ENCODE measurements around the gene ABCD2. TPM values are rescaled to one million over a fixed set of nuclear protein-coding genes. Genes with fewer than 3 reads are reported as not detected.

The ABCD2 gene
- total RNA-seq, 1 donor from 2014 or later, result 1.0 TPM

GRCh38 chr12:39616666-39617065, 2.9 kb downstream of the ABCD2 start:
- H3K36me3 ChIP-seq (ENCODE audit: control insufficient read depth in 3 of 3, insufficient read depth in 3 of 3, low read length in 3 of 3), result no peaks in the 10 kb centered on the region
- H3K27ac ChIP-seq (ENCODE audit: low read depth, low read length), result no peak overlapping the region
- no peak overlapping the region for H3K4me3 ChIP-seq (ENCODE audit: low read length in 3 of 3)
- H3K9me3 ChIP-seq (ENCODE audit: control insufficient read depth in 3 of 3, low read length in 3 of 3), result no peaks in the 10 kb centered on the region
- H3K27me3 ChIP-seq (ENCODE audit: control insufficient read depth in 3 of 3, insufficient read depth in 3 of 3, low read length in 3 of 3), result no peaks in the 10 kb centered on the region
- no peak overlapping the region for H3K9ac ChIP-seq (ENCODE audit: low read depth in 1 of 3, low read length in 3 of 3)
- peaks cover 9 to 13% (median 10%) of the 10 kb centered on the region in 3 donors for H3K4me1 ChIP-seq (ENCODE audit: control insufficient read depth in 3 of 3, insufficient read depth in 3 of 3, low read length in 3 of 3)

GRCh38 chr12:39616251-39616650, 3.4 kb downstream of the ABCD2 start:
- no peaks in the 10 kb centered on the region for H3K9me3 ChIP-seq (ENCODE audit: control insufficient read depth in 3 of 3, low read length in 3 of 3)
- peaks cover 9 to 13% (median 10%) of the 10 kb centered on the region in 3 donors for H3K4me1 ChIP-seq (ENCODE audit: control insufficient read depth in 3 of 3, insufficient read depth in 3 of 3, low read length in 3 of 3)
- H3K4me3 ChIP-seq (ENCODE audit: low read length in 3 of 3), result no peak overlapping the region
- no peak overlapping the region for H3K27ac ChIP-seq (ENCODE audit: low read depth, low read length)
- no peaks in the 10 kb centered on the region for H3K36me3 ChIP-seq (ENCODE audit: control insufficient read depth in 3 of 3, insufficient read depth in 3 of 3, low read length in 3 of 3)
- no peaks in the 10 kb centered on the region for H3K27me3 ChIP-seq (ENCODE audit: control insufficient read depth in 3 of 3, insufficient read depth in 3 of 3, low read length in 3 of 3)
- H3K9ac ChIP-seq (ENCODE audit: low read depth in 1 of 3, low read length in 3 of 3), result no peak overlapping the region

- Histone ChIP-seq H3K27me3 (ENCODE audit: control insufficient read depth in 3 of 3, insufficient read depth in 3 of 3, low read length in 3 of 3) (no peaks in the 10 kb centered on the region), H3K4me3 (ENCODE audit: low read length in 3 of 3) (no peak overlapping the region), H3K9ac (ENCODE audit: low read depth in 1 of 3, low read length in 3 of 3) (no peak overlapping the region), H3K4me1 (ENCODE audit: control insufficient read depth in 3 of 3, insufficient read depth in 3 of 3, low read length in 3 of 3) (peaks cover 0 to under 1% (median under 1%) of the 10 kb centered on the region in 3 donors), H3K36me3 (ENCODE audit: control insufficient read depth in 3 of 3, insufficient read depth in 3 of 3, low read length in 3 of 3) (no peaks in the 10 kb centered on the region), H3K27ac (ENCODE audit: low read depth, low read length) (no peak overlapping the region), H3K9me3 (ENCODE audit: control insufficient read depth in 3 of 3, low read length in 3 of 3) (no peaks in the 10 kb centered on the region)
Observed at GRCh38 chr12:39613525-39613924, 6.1 kb downstream of the ABCD2 start.

DNA sequence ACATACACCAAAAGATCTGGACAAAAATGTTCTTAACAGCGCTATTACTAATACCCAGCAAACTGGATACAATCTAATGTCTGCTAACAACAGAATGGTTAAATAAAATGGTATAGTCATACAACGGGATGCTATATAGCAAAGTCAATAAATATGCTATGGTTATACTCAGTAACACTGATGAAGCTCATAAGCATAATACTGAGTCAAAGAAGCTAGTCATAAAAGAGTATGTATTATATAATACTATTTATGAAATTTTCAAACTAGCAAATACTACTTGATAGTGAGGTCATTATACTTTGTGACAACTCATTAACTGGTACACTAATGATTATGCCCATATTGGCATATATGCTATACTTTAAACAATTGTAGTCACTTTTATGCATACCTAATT, 7.4 kb downstream of the ABCD2 start:
- H3K27ac ChIP-seq (ENCODE audit: low read depth, low read length), result no peak overlapping the region
- H3K36me3 ChIP-seq (ENCODE audit: control insufficient read depth in 3 of 3, insufficient read depth in 3 of 3, low read length in 3 of 3), result no peaks in the 10 kb centered on the region
- no peaks in the 10 kb centered on the region for H3K27me3 ChIP-seq (ENCODE audit: control insufficient read depth in 3 of 3, insufficient read depth in 3 of 3, low read length in 3 of 3)
- no peak overlapping the region for H3K9ac ChIP-seq (ENCODE audit: low read depth in 1 of 3, low read length in 3 of 3)
- no peak overlapping the region for H3K4me3 ChIP-seq (ENCODE audit: low read length in 3 of 3)
- no peaks in the 10 kb centered on the region for H3K9me3 ChIP-seq (ENCODE audit: control insufficient read depth in 3 of 3, low read length in 3 of 3)
- no peaks in the 10 kb centered on the region for H3K4me1 ChIP-seq (ENCODE audit: control insufficient read depth in 3 of 3, insufficient read depth in 3 of 3, low read length in 3 of 3)

DNA sequence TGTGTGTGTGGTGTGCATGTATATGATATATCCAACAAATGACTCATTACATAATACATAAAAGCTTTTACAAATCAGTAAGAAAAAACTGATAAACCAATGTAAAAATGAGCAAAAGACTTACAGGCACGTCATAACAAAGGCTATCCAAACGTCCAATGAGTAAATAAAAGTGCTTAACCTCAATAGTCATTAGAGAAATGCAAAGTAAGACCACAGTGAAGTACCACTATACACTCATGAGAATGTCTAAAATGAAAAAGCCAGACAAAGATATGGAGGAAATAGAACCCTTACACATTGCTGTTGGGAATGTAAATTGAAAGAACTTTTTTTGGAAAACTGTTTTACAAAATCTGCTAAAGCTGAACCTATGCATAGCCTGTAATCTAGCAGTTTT, 7.8 kb downstream of the ABCD2 start:
- Histone ChIP-seq H3K27ac (ENCODE audit: low read depth, low read length) (no peak overlapping the region), H3K9me3 (ENCODE audit: control insufficient read depth in 3 of 3, low read length in 3 of 3) (no peaks in the 10 kb centered on the region), H3K9ac (ENCODE audit: low read depth in 1 of 3, low read length in 3 of 3) (no peak overlapping the region), H3K27me3 (ENCODE audit: control insufficient read depth in 3 of 3, insufficient read depth in 3 of 3, low read length in 3 of 3) (no peaks in the 10 kb centered on the region), H3K36me3 (ENCODE audit: control insufficient read depth in 3 of 3, insufficient read depth in 3 of 3, low read length in 3 of 3) (no peaks in the 10 kb centered on the region), H3K4me3 (ENCODE audit: low read length in 3 of 3) (no peak overlapping the region), H3K4me1 (ENCODE audit: control insufficient read depth in 3 of 3, insufficient read depth in 3 of 3, low read length in 3 of 3) (no peaks in the 10 kb centered on the region)

GRCh38 chr12:39610436-39611025, 9.1 kb downstream of the ABCD2 start:
- H3K4me1 ChIP-seq (ENCODE audit: control insufficient read depth in 3 of 3, insufficient read depth in 3 of 3, low read length in 3 of 3), result no peaks in the 10 kb centered on the region
- H3K27ac ChIP-seq (ENCODE audit: low read depth, low read length), result no peak overlapping the region

DNA sequence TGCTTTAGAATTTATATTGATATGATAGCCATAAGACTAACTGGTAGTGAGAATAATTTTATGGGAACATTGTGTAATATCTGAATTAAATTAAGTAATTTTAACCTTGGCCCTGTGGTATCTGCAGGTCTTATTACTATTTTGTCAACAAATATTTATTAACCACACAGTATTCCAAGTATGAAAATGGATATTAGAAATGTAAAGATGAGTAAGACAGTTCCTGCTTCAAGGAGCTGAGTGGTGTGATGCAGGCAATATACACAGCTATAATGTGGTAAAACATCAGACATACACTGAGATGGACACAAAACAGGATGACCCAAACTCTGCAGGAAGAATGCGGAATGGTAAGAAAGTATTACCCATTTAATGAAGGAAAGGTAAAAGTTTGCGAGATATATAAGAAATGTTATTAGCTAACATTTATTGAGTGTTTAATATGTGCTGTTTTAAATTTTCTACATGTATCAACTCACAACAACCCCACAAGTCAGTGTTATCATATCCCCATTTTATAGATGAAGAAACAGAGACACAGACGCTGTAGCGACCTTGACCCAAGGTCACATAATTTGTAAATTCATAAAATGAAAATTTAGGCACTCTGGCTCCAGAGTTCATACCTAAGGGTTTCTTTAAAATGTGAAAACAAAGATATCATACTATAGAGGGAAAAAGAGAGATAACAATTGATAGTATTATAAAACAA, 12.7 kb downstream of the ABCD2 start:
- no peak overlapping the region for H3K27ac ChIP-seq (ENCODE audit: low read depth, low read length)
- no peak overlapping the region for H3K4me3 ChIP-seq (ENCODE audit: low read length in 3 of 3)
- no peaks in the 10 kb centered on the region for H3K4me1 ChIP-seq (ENCODE audit: control insufficient read depth in 3 of 3, insufficient read depth in 3 of 3, low read length in 3 of 3)
- H3K9me3 ChIP-seq (ENCODE audit: control insufficient read depth in 3 of 3, low read length in 3 of 3), result no peaks in the 10 kb centered on the region
- H3K9ac ChIP-seq (ENCODE audit: low read depth in 1 of 3, low read length in 3 of 3), result no peak overlapping the region
- no peaks in the 10 kb centered on the region for H3K36me3 ChIP-seq (ENCODE audit: control insufficient read depth in 3 of 3, insufficient read depth in 3 of 3, low read length in 3 of 3)
- H3K27me3 ChIP-seq (ENCODE audit: control insufficient read depth in 3 of 3, insufficient read depth in 3 of 3, low read length in 3 of 3), result no peaks in the 10 kb centered on the region

More at GRCh38 chr12:39610436-39611025, 9.1 kb downstream of the ABCD2 start:
- no peaks in the 10 kb centered on the region for H3K27me3 ChIP-seq (ENCODE audit: control insufficient read depth in 3 of 3, insufficient read depth in 3 of 3, low read length in 3 of 3)
- no peaks in the 10 kb centered on the region for H3K36me3 ChIP-seq (ENCODE audit: control insufficient read depth in 3 of 3, insufficient read depth in 3 of 3, low read length in 3 of 3)
- H3K4me3 ChIP-seq (ENCODE audit: low read length in 3 of 3), result no peak overlapping the region
- peak overlapping the region in 1 of 3 donors; percentile 12 for H3K9ac ChIP-seq (ENCODE audit: low read depth in 1 of 3, low read length in 3 of 3)
- H3K9me3 ChIP-seq (ENCODE audit: control insufficient read depth in 3 of 3, low read length in 3 of 3), result no peaks in the 10 kb centered on the region

DNA sequence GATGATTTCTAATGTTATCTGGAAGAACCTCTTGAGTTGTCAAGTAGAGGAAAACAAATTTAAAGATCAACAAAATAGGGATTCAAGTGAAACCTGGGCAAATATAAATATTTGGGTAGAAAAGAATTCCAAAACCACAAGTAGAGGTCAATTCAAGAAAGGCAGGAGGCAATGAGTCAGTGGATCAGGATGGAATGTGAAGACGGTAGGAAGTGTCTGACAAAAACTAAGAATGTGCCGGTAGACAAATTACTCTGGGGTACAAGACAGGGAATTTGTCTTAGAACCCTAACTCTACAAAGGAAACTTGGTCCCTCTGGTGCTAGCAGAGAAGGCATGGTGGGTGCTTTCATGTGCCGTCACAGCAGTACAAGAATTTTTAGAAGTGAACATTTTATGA, 13.6 kb downstream of the ABCD2 start:
- no peaks in the 10 kb centered on the region for H3K9me3 ChIP-seq (ENCODE audit: control insufficient read depth in 3 of 3, low read length in 3 of 3)
- no peak overlapping the region for H3K27ac ChIP-seq (ENCODE audit: low read depth, low read length)
- no peak overlapping the region for H3K9ac ChIP-seq (ENCODE audit: low read depth in 1 of 3, low read length in 3 of 3)
- H3K36me3 ChIP-seq (ENCODE audit: control insufficient read depth in 3 of 3, insufficient read depth in 3 of 3, low read length in 3 of 3), result no peaks in the 10 kb centered on the region
- no peaks in the 10 kb centered on the region for H3K27me3 ChIP-seq (ENCODE audit: control insufficient read depth in 3 of 3, insufficient read depth in 3 of 3, low read length in 3 of 3)
- no peaks in the 10 kb centered on the region for H3K4me1 ChIP-seq (ENCODE audit: control insufficient read depth in 3 of 3, insufficient read depth in 3 of 3, low read length in 3 of 3)
- no peak overlapping the region for H3K4me3 ChIP-seq (ENCODE audit: low read length in 3 of 3)

DNA sequence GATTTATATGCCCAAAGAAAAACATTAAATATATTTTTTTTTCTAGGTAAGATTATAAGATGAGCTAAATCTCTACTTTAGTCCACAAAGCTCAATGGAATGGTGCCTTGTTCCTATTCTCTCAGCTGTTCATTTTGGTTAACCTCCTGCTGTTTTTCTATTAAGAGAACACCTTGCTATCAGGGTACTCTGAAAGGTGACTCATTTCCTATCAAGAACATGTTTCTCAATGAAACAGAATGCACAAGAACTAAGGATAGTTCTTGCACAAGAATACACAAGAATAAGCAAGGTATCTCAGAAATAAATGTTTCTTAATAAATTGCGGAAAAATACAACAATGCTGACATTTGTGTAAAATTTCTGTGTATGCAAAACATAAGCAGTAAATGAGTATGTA, 14.1 kb downstream of the ABCD2 start:
- Histone ChIP-seq H3K27me3 (ENCODE audit: control insufficient read depth in 3 of 3, insufficient read depth in 3 of 3, low read length in 3 of 3) (no peaks in the 10 kb centered on the region), H3K27ac (ENCODE audit: low read depth, low read length) (no peak overlapping the region), H3K36me3 (ENCODE audit: control insufficient read depth in 3 of 3, insufficient read depth in 3 of 3, low read length in 3 of 3) (no peaks in the 10 kb centered on the region), H3K9ac (ENCODE audit: low read depth in 1 of 3, low read length in 3 of 3) (no peak overlapping the region), H3K4me1 (ENCODE audit: control insufficient read depth in 3 of 3, insufficient read depth in 3 of 3, low read length in 3 of 3) (no peaks in the 10 kb centered on the region), H3K4me3 (ENCODE audit: low read length in 3 of 3) (no peak overlapping the region), H3K9me3 (ENCODE audit: control insufficient read depth in 3 of 3, low read length in 3 of 3) (no peaks in the 10 kb centered on the region)

DNA sequence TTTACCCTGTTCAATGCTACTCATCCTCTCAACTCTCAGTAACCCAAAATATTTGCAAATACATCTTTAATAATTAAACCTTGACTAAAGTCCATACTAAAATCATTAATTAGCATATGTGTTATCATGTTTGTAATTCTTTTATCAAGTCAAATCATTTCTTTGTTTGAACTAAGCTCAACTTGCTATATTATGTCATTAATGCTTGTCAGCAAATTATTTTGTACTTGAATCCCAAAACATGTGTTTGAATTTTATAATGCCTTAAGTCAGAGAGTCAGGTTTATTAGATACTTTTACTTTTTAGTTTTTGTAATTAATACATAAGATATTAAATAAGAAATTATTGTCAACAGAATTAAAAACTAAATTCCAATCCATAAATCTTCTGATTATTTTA, 16.5 kb downstream of the ABCD2 start:
- Histone ChIP-seq H3K9ac (ENCODE audit: low read depth in 1 of 3, low read length in 3 of 3) (no peak overlapping the region), H3K9me3 (ENCODE audit: control insufficient read depth in 3 of 3, low read length in 3 of 3) (no peaks in the 10 kb centered on the region), H3K4me1 (ENCODE audit: control insufficient read depth in 3 of 3, insufficient read depth in 3 of 3, low read length in 3 of 3) (no peaks in the 10 kb centered on the region), H3K4me3 (ENCODE audit: low read length in 3 of 3) (no peak overlapping the region), H3K27me3 (ENCODE audit: control insufficient read depth in 3 of 3, insufficient read depth in 3 of 3, low read length in 3 of 3) (no peaks in the 10 kb centered on the region), H3K36me3 (ENCODE audit: control insufficient read depth in 3 of 3, insufficient read depth in 3 of 3, low read length in 3 of 3) (no peaks in the 10 kb centered on the region), H3K27ac (ENCODE audit: low read depth, low read length) (no peak overlapping the region)
